ENCODE measurements around the gene BEGAIN. TPM values are rescaled to one million over a fixed set of nuclear protein-coding genes. Genes with fewer than 3 reads are reported as not detected.

BEGAIN gene
- total and polyA plus RNA-seq, 2 of the 8 experiments (the other 6 are each of a cell fraction or from before 2014, with no cell fraction given) = 2.9 to 3.0 TPM

DNA sequence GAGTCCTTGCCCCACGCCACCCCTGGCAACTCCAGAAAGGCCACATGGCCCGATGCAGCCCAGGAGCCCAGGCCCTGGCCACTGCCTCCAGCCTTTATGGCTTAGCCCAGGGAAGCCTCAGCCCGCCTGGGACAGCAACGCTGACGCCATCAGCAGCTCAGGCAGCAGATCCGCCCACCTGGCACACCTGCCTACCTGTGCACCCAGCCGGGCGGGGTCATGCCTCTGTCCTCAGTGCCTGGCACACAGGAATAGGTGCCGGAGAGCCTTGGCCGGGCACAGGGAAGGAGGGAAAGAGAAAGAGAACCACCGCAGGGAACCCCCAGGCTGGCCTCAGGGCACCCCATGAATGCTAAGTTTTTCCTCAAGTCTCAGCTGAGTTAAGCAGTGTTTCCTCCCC lies 21.1 kb downstream of the BEGAIN start (continued):
- TF ChIP-seq TEAD4 (IDR thresholded peaks at IDR 0.05; ENCODE audit: low read depth, low read length) (no peak), CBX5 (IDR thresholded peaks at IDR 0.05; ENCODE audit: low read depth, low read length) (no peak), SP1 (IDR thresholded peaks at IDR 0.05; ENCODE audit: low read depth, low read length) (no peak)

Data from H1 (cell line).